Esophagus muscularis mucosa (tissue), 3 donors: ENCODE measurements around the gene MSI2.

Source experiments
- POLR2A ChIP-seq: fragments of 450-650 bp; IDR thresholded peaks from one replicate; pipeline ENCODE4 v1.6.1; 2017; ENCODE audit warnings: antibody characterized with exemption, moderate library complexity, mild to moderate bottlenecking, low read depth
- POLR2AphosphoS5 ChIP-seq, 2 donors: sonication (generic); formaldehyde crosslinking; IDR thresholded peaks; one replicate each; pipeline ENCODE4 v1.6.1; 2017; ENCODE audit warnings: antibody characterized with exemption in 2 of 2
- TF ChIP-seq, protein P1 (sequence below), 3 experiments: fragments of 200-600 bp in 2 of 3; fragments of 450-650 bp in 1 of 3; sonication (generic) in 2 of 3; IDR thresholded peaks; one replicate each; pipeline ENCODE4 v1.5.1; 2017 to 2019; ENCODE audit warnings: antibody characterized with exemption in 3 of 3, mild to moderate bottlenecking in 2 of 3, moderate library complexity in 1 of 3

DNA sequence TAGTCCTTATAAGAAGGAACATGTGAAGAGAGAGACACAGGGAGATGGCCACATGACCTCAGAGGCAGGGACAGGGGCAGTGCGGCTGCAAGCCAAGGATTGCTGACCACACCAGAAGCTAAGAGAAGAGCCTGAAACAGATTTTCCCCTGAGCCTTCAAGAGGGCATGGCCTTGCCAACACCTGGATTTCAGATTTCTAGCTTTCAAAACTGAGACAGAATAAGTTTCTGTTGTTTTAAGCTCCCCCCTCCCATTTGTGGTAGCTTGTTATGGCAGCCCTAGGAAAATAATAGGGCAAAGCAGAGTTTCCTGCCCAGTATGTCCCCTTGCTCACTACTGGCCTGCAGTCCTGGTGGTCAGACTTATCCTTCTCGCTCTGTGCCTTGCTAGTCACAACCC, 284.3 kb downstream of the MSI2 start:
- TF ChIP-seq, protein P1, sequence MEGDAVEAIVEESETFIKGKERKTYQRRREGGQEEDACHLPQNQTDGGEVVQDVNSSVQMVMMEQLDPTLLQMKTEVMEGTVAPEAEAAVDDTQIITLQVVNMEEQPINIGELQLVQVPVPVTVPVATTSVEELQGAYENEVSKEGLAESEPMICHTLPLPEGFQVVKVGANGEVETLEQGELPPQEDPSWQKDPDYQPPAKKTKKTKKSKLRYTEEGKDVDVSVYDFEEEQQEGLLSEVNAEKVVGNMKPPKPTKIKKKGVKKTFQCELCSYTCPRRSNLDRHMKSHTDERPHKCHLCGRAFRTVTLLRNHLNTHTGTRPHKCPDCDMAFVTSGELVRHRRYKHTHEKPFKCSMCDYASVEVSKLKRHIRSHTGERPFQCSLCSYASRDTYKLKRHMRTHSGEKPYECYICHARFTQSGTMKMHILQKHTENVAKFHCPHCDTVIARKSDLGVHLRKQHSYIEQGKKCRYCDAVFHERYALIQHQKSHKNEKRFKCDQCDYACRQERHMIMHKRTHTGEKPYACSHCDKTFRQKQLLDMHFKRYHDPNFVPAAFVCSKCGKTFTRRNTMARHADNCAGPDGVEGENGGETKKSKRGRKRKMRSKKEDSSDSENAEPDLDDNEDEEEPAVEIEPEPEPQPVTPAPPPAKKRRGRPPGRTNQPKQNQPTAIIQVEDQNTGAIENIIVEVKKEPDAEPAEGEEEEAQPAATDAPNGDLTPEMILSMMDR (IDR thresholded peaks at IDR 0.05), result no peak
- TF ChIP-seq POLR2A (no peak), POLR2AphosphoS5 (IDR thresholded peaks at IDR 0.05) (no peak)
